Measurements from ENCODE around the gene APOA5.

GRCh38 chr11:116792869-116793771 lies 1.4 kb upstream of the APOA5 start:
- TF ChIP-seq CTCF (IDR thresholded peaks at IDR 0.05) (no peak), EZH2phosphoT487 (IDR thresholded peaks at IDR 0.05) (no peak)

Measured in neural progenitor cell (in vitro differentiated cells).